Middle frontal gyrus (tissue), 1 donor: Measurements from ENCODE around the gene TP53RK.
A peak's percentile ranks its signal among the peaks of the same experiment; 100 is the strongest.

ENCODE experiments used
- DNase-seq: peaks from one replicate; pipeline ENCODE4 v3.0.0-alpha.2; 2015; ENCODE audit warnings: low spot score; ENCODE audit errors: extremely low spot score

The TP53RK gene

GRCh38 chr20:46689082-46689753 is at the start of gene TP53RK:
Gene TP53RK, minus strand, starts transcription at chr20:46689444. Its CDS starts 30 bp downstream, at chr20:46689414.
- DNase-seq = peak; percentile 97

GRCh38 chr20:46735436-46735835 is 46.2 kb upstream of the TP53RK start:
- no peak for DNase-seq

GRCh38 chr20:46731770-46732169 is 42.5 kb upstream of the TP53RK start:
- no peak for DNase-seq

- no peak for DNase-seq
Observed at GRCh38 chr20:46725186-46726165, 36.2 kb upstream of the TP53RK start.

GRCh38 chr20:46724343-46724959 is 35.2 kb upstream of the TP53RK start:
- DNase-seq = no peak

- no peak for DNase-seq
Observed at GRCh38 chr20:46723039-46723438, 33.8 kb upstream of the TP53RK start.

GRCh38 chr20:46722450-46722849 is 33.2 kb upstream of the TP53RK start:
- DNase-seq = no peak

GRCh38 chr20:46721476-46721875 is 32.2 kb upstream of the TP53RK start:
- DNase-seq = no peak

GRCh38 chr20:46720776-46721425 is 31.7 kb upstream of the TP53RK start:
- DNase-seq = no peak

GRCh38 chr20:46720019-46720418 is 30.8 kb upstream of the TP53RK start:
- DNase-seq = no peak

GRCh38 chr20:46717818-46718541 is 28.7 kb upstream of the TP53RK start:
- DNase-seq = no peak

- no peak for DNase-seq
Observed at GRCh38 chr20:46715292-46715756, 26.1 kb upstream of the TP53RK start.

GRCh38 chr20:46713957-46714834 is 25.0 kb upstream of the TP53RK start:
- DNase-seq = no peak

GRCh38 chr20:46712056-46712636 is 22.9 kb upstream of the TP53RK start:
- DNase-seq = no peak

- DNase-seq = no peak
Observed at GRCh38 chr20:46710153-46710913, 21.1 kb upstream of the TP53RK start.

GRCh38 chr20:46709459-46710152 is 20.4 kb upstream of the TP53RK start, which contains the start of gene SLC2A10:
Gene SLC2A10, plus strand, starts transcription at chr20:46709649. Its CDS starts 88 bp downstream, at chr20:46709737.
- no peak for DNase-seq

GRCh38 chr20:46709055-46709458 is 19.8 kb upstream of the TP53RK start:
- no peak for DNase-seq
